Epithelial cell of proximal tubule (primary cell): ENCODE results near the gene P4HA2. TPM values are rescaled to one million over a fixed set of nuclear protein-coding genes. Genes with fewer than 3 reads are reported as not detected.

Experiments
- DNase-seq: peaks from one replicate; pipeline ENCODE4 v3.0.0-alpha.2; 2011; ENCODE audit warnings: low read depth
- H3K4me3 ChIP-seq: 2 replicates; pipeline ENCODE4 v1.5.1; 2011; ENCODE audit warnings: low read depth, mild to moderate bottlenecking, low read length
- CTCF ChIP-seq: conservative IDR thresholded peaks from 2 replicates; pipeline ENCODE4 v1.5.1; 2012; ENCODE audit warnings: low read depth, mild to moderate bottlenecking, low read length
- total RNA-seq: library from RNA; depleted of rRNA; stranded (reverse); fragments of >200 nt; gene quantifications from 2 replicates; pipeline ENCODE4 v1.2.3, GENCODE V29; 2015

P4HA2 gene
- total RNA-seq, 1 donor from 2014 or later: 92.0 TPM

- TF ChIP-seq CTCF: no peak
- DNase-seq: no peak
- peak overlapping the region; percentile 57 for H3K4me3 ChIP-seq
These were observed 30.7 kb upstream of the P4HA2 start for GRCh38 chr5:132258102-132259068.

- DNase-seq: no peak
- peak within 1 kb of the TSS; percentile 57 for H3K4me3 ChIP-seq
- no peak for TF ChIP-seq CTCF
These were observed 29.8 kb upstream of the P4HA2 start, which contains the start of gene PDLIM4 for GRCh38 chr5:132257131-132258101. Gene PDLIM4, plus strand, starts transcription at chr5:132257696. Its CDS starts 39 bp downstream, at chr5:132257735.

- DNase-seq: no peak
- H3K4me3 ChIP-seq: no peak overlapping the region
- no peak for TF ChIP-seq CTCF
These were observed 29.1 kb upstream of the P4HA2 start for GRCh38 chr5:132256783-132257130.

- TF ChIP-seq CTCF: no peak
- DNase-seq: no peak
- no peak overlapping the region for H3K4me3 ChIP-seq
These were observed 28.6 kb upstream of the P4HA2 start for GRCh38 chr5:132256086-132256782.

GRCh38 chr5:132254321-132254977 is 26.8 kb upstream of the P4HA2 start:
- H3K4me3 ChIP-seq: no peak overlapping the region
- no peak for TF ChIP-seq CTCF
- DNase-seq: no peak
